ENCODE results near the gene CCDC86.
A peak's percentile ranks its signal among the peaks of the same experiment; 100 is the strongest.

Gene CCDC86

GRCh38 chr11:60899046-60899936 lies 57.4 kb downstream of the CCDC86 start:
- DNase-seq = peak; percentile 45

GRCh38 chr11:60899977-60900376 lies 58.1 kb downstream of the CCDC86 start:
- DNase-seq = no peak
